Uterus (tissue), 4 donors: ENCODE results near the gene PLB1. TPM values are rescaled to one million over a fixed set of nuclear protein-coding genes. Genes with fewer than 3 reads are reported as not detected.
A peak's percentile ranks its signal among the peaks of the same experiment; 100 is the strongest.

Experiments
- DNase-seq, 2 donors: peaks; one replicate each; pipeline ENCODE4 v3.0.0-alpha.2; 2019 to 2020
- H3K27ac ChIP-seq, 2 donors: fragments of 200-600 bp; sonication (generic); 1 replicate in 1 of 2; 2 replicates in 1 of 2; pipeline ENCODE4 v1.5.1; 2016 to 2018
- H3K27me3 ChIP-seq, 2 donors: fragments of 200-600 bp; sonication (generic); one replicate each; pipeline ENCODE4 v1.5.1; 2018 to 2019; ENCODE audit warnings: control low read depth in 1 of 2
- H3K36me3 ChIP-seq, 2 donors: fragments of 200-600 bp; sonication (generic); one replicate each; pipeline ENCODE4 v1.5.1; 2019; ENCODE audit warnings: control low read depth in 1 of 2
- H3K4me1 ChIP-seq, 2 donors: fragments of 200-600 bp; sonication (generic); one replicate each; pipeline ENCODE4 v1.5.1; 2018 to 2019; ENCODE audit warnings: control low read depth in 1 of 2
- H3K4me3 ChIP-seq, 2 donors: fragments of 200-600 bp; sonication (generic); 1 replicate in 1 of 2; 2 replicates in 1 of 2; pipeline ENCODE4 v1.5.1; 2018 to 2019; ENCODE audit warnings: mild to moderate bottlenecking in 1 of 2
- H3K9me3 ChIP-seq, 2 donors: fragments of 200-600 bp; sonication (generic); one replicate each; pipeline ENCODE4 v1.5.1; 2019; ENCODE audit warnings: control low read depth in 1 of 2
- CTCF ChIP-seq, 4 experiments: fragments of 200-600 bp in 2 of 4; fragments of 450-650 bp in 2 of 4; sonication (generic) in 2 of 4; IDR thresholded peaks; one replicate each; pipeline ENCODE4 v1.5.1; 2016 to 2019; ENCODE audit warnings: antibody characterized with exemption in 4 of 4, mild to moderate bottlenecking in 2 of 4, moderate library complexity in 1 of 4
- POLR2A ChIP-seq, 2 donors: fragments of 450-650 bp; IDR thresholded peaks; one replicate each; pipeline ENCODE4 v1.6.1; 2016; ENCODE audit warnings: antibody characterized with exemption in 2 of 2, mild to moderate bottlenecking in 1 of 2, moderate library complexity in 1 of 2
- intact Hi-C: fragments of 100-400 bp; cut with DNase I; formaldehyde crosslinking; loops from one replicate; pipeline ENCODE4 v1.15.1; 2023; ENCODE audit warnings: low total_unique reads
- small RNA-seq: library from RNA; depleted of rRNA; stranded (forward); fragments of <200 nt; gene quantifications from one replicate; pipeline ENCODE3, GENCODE V24; 2016
- total RNA-seq, 4 donors: library from RNA; depleted of rRNA in 3 of 4; stranded (reverse); fragments of >200 nt in 3 of 4; gene quantifications; one replicate each; pipeline versions ENCODE4 v1.1.0 to v1.2.4, GENCODE V29; 2014 to 2023
- donor health status: DM: yes; HTN: yes; CAD: no.

PLB1 gene
- total RNA-seq, 4 donors from 2014 or later = 2.9 to 12.4 (median 5.2) TPM

GRCh38 chr2:28692411-28692810 lies 196.6 kb downstream of the PLB1 start:
- no peak overlapping the region for H3K4me3 ChIP-seq
- no peak overlapping the region for H3K27ac ChIP-seq
- DNase-seq = no peak
- no peaks in the 10 kb centered on the region for H3K9me3 ChIP-seq
- H3K36me3 ChIP-seq = no peaks in the 10 kb centered on the region
- TF ChIP-seq CTCF (IDR thresholded peaks at IDR 0.05) (no peak), POLR2A (IDR thresholded peaks at IDR 0.05) (no peak)
- H3K4me1 ChIP-seq = peaks cover 0 to 5% of the 10 kb centered on the region in 2 donors
- intact Hi-C loops = no loop called here
- H3K27me3 ChIP-seq = no peaks in the 10 kb centered on the region

GRCh38 chr2:28693223-28693622 lies 197.4 kb downstream of the PLB1 start:
- no peak for DNase-seq
- no peak for TF ChIP-seq CTCF (IDR thresholded peaks at IDR 0.05)
- TF ChIP-seq POLR2A (IDR thresholded peaks at IDR 0.05) = no peak
- no peaks in the 10 kb centered on the region for H3K27me3 ChIP-seq
- no peaks in the 10 kb centered on the region for H3K9me3 ChIP-seq
- H3K4me1 ChIP-seq = peaks cover 0 to 5% of the 10 kb centered on the region in 2 donors
- intact Hi-C loops = no loop called here
- H3K27ac ChIP-seq = peak overlapping the region; percentile 82 to 88
- H3K36me3 ChIP-seq = no peaks in the 10 kb centered on the region
- no peak overlapping the region for H3K4me3 ChIP-seq

Small RNA genes lying within 50 kb of the gene (small RNA-seq; reads per million reads assigned to genes)
- gene RNA5SP89 (not detected), gene SNRPGP7 (not detected)

Other genes with a start within 250 kb of the PLB1 start
- gene FOSL2, start 103.2 kb upstream of the PLB1 start, total RNA-seq = 100 to 1,000 TPM in 1 of 4 donors, 10 to 100 TPM in 3; 39.8 to 134 (median 58.7) TPM